ENCODE results near the gene PRPH. TPM values are rescaled to one million over a fixed set of nuclear protein-coding genes. Genes with fewer than 3 reads are reported as not detected.

Gene PRPH
- total and polyA plus RNA-seq, 2 of the 4 experiments (the other 2 are of a cell fraction) = not detected

- H3K9ac ChIP-seq (ENCODE audit: low read depth, low read length) = no peak overlapping the region
- POLR2A ChIA-PET (ENCODE audit: unreplicated experiment) = no interaction called here
- no peak overlapping the region for H2BK120ac ChIP-seq (ENCODE audit: low read depth, low read length)
- in situ Hi-C loops (cut with MboI; ENCODE audit: low sequenced_read_pairs) (no loop called here), intact Hi-C loops (cut with micrococcal nuclease) (no loop called here), dilution Hi-C loops (cut with HindIII; ENCODE audit: low sequenced_read_pairs, unreplicated experiment) (no loop called here)
- no peak overlapping the region for H2BK20ac ChIP-seq (ENCODE audit: low read depth, low read length)
- 50% methylated on average over 6 of the region's 16 CpGs; no CpG with 5 or more reads in 1 of the 2 experiments for WGBS, 2 experiments (ENCODE audit: extremely low coverage in 2 of 2, insufficient read length in 1 of 2)
- no peak overlapping the region for H3K14ac ChIP-seq (replicated peaks; ENCODE audit: low read depth, low read length)
- no peaks in the 10 kb centered on the region for H3K9me3 ChIP-seq (ENCODE audit: control insufficient read depth, insufficient read depth, low read length)
- H3K36me3 ChIP-seq (ENCODE audit: control insufficient read depth, insufficient read depth, low read length) = no peaks in the 10 kb centered on the region
- TF ChIP-seq RAD21 (IDR thresholded peaks at IDR 0.05; ENCODE audit: low read length) = no peak
- TF ChIP-seq ELK1 (IDR thresholded peaks at IDR 0.05; ENCODE audit: borderline replicate concordance, low read depth, low read length) = no peak
- no peak for TF ChIP-seq SMC3 (IDR thresholded peaks at IDR 0.05; ENCODE audit: low read depth, low read length)
- H2BK5ac ChIP-seq (ENCODE audit: low read depth, low read length, poor library complexity, severe bottlenecking) = no peak overlapping the region
- no peak overlapping the region for H3K23ac ChIP-seq (ENCODE audit: low read depth, low read length)
- H3K4ac ChIP-seq (ENCODE audit: low read depth, low read length) = no peak overlapping the region
- H2BK15ac ChIP-seq (ENCODE audit: low read depth, low read length) = no peak overlapping the region
- H3K27ac ChIP-seq (ENCODE audit: insufficient read depth, low read length) = no peak overlapping the region
- no peak overlapping the region for H3K18ac ChIP-seq (ENCODE audit: low read depth, low read length)
- CTCF ChIA-PET = interaction anchor here (1.2 to 1.6 kb wide), 2 partner anchors 23 to 179 kb away, joined by 3 to 4 read pairs; no protein-coding TSS in a partner anchor
- DNase-seq = no peak
- no peak overlapping the region for H4K8ac ChIP-seq (ENCODE audit: low read depth in 2 of 2, low read length in 2 of 2)
- H3K4me1 ChIP-seq (ENCODE audit: control insufficient read depth, insufficient read depth, low read length) = no peaks in the 10 kb centered on the region
- no peaks in the 10 kb centered on the region for H3K79me1 ChIP-seq (ENCODE audit: low read depth in 1 of 2, low read length in 2 of 2)
- peak overlapping the region; percentile 26 for H2AFZ ChIP-seq (replicated peaks; ENCODE audit: low read length, poor library complexity)
- H2AK9ac ChIP-seq (replicated peaks; ENCODE audit: low read depth, low read length, poor library complexity) = peak overlapping the region; percentile 56
- H4K20me1 ChIP-seq (ENCODE audit: insufficient read depth, low read length) = no peaks in the 10 kb centered on the region
- no peaks in the 10 kb centered on the region for H3K9me1 ChIP-seq (ENCODE audit: insufficient read depth, low read length)
- no peak overlapping the region for H3K56ac ChIP-seq (ENCODE audit: extremely low read depth, insufficient read depth, low read length)
- H4K5ac ChIP-seq (ENCODE audit: low read depth, low read length) = no peak overlapping the region
- BruUV-seq (replicated peaks) = no TSS peak
- no peak overlapping the region for H4K91ac ChIP-seq (ENCODE audit: insufficient read depth, low read depth, low read length)
- no peak overlapping the region for H3K4me2 ChIP-seq (ENCODE audit: low read depth, low read length)
- ATAC-seq (ENCODE audit: low read depth) = no peak
- no peak overlapping the region for H2AK5ac ChIP-seq (ENCODE audit: low read depth, low read length)
- no peak overlapping the region for H3K4me3 ChIP-seq (ENCODE audit: insufficient read depth, low read depth, low read length)
- peaks cover 54% of the 10 kb centered on the region for H3K27me3 ChIP-seq (ENCODE audit: control insufficient read depth, insufficient read depth, low read length)
These were observed 40.4 kb downstream of the PRPH start for GRCh38 chr12:49335118-49335954.
